Measurements from ENCODE around the gene EIF2B1.
A peak's percentile ranks its signal among the peaks of the same experiment; 100 is the strongest.

EIF2B1 gene

DNA sequence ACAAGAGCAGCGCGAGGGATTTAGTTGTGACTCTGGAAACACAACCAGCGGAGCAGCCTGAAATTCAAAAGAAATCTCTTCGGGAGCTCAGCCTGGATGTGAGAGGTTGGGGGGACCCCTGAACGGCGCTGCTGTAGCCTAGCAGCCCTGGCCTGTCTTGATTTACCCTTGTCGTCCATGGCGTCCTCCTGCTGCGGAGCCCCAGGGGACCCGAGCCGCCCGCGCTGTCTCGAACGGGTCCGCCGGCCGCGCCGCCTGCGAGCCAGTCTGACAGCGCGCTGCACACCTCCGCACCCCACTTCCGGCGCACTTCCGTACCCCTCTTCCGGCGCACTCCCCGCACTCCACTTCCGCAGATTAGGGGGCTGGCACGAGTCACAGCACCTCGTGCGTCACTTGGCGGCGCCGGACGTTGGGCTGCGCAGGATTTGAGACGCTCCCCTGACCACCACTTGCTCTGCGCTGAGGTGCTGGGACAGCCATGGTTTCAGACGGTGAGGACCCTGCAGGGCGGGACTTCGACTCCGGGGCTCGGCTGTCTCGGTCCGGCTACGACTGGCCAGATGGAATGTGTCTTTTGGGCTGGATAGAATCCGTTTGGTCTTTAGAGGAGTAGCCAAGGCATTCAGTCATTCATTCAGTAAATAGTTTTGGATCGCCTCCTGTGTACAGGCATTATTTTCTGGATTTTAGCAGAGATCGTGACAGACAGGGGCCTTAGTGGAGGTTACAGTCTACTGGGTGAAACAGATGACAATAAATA lies at the start of gene EIF2B1, which contains the start of gene GTF2H3:
Gene EIF2B1 (minus strand): TSS at position 308 of the 763 bp plus-strand sequence. CDS start 129 bp downstream, at position 179.
Gene GTF2H3 (plus strand): TSS at position 451 of the 763 bp plus-strand sequence. CDS start 31 bp downstream, at position 482.
- peak; percentile 93 to 94 for DNase-seq

DNA sequence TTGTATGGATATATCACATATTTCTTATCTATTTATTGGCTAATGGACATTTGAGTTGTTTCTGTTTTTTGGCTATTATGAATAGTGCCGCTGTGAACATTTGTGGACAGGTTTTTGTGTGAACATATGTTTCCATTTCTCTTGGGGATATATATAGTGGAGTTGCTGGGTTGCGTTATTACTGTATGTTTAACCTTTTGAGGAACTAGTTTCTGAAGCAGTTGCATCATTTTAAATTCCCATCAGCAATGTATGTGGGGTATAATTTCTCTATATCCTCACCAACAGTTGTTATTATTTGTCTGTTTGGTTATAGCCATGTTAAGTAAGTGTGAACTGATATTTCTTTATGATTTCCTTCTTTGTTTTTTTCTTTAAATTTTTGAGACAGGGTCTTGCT lies 48.1 kb upstream of the EIF2B1 start:
- peak; percentile 38 to 39 for DNase-seq

GRCh38 chr12:123678981-123679380 lies 45.5 kb upstream of the EIF2B1 start:
- DNase-seq, result no peak

- DNase-seq, result no peak
Measured at GRCh38 chr12:123676616-123677320, 43.3 kb upstream of the EIF2B1 start.

DNA sequence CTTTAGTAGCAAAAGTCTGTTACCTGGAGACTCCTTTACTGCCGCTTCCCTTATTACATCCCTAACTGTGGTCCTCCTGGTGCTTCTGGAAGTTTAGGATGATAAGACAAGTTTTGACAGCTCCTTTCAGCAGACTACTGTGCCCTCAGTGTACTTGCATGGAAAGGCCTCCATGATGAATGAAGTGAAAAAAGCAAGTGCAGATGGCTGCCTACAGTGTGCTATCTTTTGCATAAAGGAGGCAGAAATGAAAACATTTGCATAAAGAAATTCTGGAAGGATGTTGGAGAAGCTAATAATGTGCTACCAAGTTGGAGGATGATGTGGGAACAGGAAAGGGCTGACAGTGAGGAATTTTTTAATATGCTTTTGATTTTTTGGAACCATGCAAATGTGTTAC lies 42.0 kb upstream of the EIF2B1 start:
- no peak for DNase-seq

- DNase-seq, result no peak
Measured at GRCh38 chr12:123671876-123672275, 38.4 kb upstream of the EIF2B1 start.

DNA sequence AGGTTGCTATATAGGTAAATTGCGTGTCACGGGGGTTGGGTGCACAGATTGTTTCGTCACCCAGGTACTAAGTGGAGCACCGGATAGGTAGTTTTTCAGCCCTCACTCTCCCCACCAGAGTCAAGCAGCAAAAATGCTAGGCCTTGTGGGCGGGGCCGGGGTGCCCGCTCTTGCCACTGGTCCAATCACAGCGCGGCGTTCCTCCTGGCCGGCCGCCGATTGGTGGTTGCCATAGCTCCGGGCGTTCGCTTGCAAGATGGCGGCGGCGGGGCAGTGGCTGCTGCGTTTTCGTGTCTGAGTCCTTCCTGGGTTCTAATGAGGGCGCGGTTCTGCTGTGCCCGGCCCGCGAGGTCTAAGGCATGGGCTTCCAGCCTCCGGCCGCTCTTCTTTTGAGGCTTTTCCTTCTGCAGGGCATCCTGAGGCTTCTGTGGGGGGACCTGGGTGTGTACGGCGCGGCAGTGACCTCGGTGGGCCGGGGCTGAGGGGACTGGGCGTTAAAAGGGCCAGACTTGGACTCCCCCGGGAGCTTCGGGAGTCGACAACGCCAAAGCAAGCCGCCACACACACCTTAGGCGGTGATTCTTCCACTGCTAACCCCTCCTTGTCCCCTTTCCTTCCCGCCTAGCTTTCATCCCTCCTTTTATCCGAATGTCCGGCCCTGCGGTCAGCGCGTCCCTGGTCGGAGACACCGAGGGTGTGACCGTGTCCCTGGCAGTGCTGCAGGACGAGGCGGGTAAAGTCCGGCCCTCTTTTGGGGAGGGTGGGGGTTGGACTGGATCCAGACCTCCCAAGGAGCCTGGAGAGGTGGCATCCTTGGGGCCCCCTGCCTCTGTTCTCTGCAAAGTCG lies 37.6 kb upstream of the EIF2B1 start, which contains the start of gene TCTN2:
Gene TCTN2 (plus strand): TSS at position 232 of the 847 bp plus-strand sequence. CDS start 128 bp downstream, at position 360.
- peak; percentile 81 to 86 for DNase-seq

DNA sequence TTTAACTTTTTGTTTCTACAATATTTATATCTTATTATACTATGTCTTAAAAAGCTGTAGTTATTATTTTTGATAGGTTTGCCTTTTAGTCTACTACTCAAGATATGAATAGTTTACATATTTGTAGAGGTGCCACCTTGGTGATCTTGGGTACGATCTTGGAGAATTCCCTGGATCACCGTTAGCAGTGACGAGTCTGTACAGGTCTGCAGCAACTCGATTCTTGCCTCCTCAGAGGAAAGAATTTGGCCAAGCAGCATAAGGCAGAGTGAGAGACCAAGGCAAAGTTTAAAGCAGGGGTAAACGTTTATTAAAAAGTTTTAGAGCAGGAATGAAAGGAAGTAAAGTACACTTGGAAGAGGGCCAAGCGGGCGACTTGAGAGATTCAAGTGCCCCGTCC lies 34.3 kb upstream of the EIF2B1 start:
- DNase-seq, result no peak

DNA sequence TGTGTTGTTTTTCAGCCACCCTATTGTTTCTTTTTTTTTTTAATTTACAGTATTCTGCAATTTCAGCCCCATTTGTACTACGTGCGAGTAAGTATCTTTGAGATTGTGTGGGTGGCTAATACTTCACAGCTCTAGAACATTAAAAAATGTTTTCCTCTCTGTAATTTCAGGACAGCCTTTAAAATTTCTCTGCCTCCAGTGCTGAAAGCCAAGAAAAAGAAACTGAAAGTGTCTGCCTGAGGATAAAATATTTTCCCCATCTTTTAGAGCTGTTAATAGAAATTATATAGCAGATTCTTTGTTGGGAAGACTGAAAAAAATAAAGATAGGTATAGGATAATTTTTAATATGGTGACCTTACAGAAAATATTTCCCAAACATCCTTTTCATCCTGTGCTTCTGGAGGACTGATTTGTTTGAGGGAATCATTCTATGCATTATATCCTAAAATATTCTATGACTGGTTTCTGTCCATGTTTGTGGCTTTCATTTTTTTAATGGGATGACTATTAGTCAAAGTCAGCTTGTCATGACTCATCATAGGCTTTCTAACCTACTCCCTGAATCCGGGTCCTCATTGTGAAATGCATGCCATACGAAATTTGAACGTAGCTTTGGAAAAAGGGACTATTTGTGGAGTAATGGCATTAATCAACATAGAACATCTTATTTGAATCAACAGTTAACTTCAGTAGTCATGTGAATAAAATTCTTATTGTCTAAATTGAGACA lies 26.7 kb upstream of the EIF2B1 start:
- no peak for DNase-seq

GRCh38 chr12:123657211-123657610 lies 23.7 kb upstream of the EIF2B1 start:
- no peak for DNase-seq

DNA sequence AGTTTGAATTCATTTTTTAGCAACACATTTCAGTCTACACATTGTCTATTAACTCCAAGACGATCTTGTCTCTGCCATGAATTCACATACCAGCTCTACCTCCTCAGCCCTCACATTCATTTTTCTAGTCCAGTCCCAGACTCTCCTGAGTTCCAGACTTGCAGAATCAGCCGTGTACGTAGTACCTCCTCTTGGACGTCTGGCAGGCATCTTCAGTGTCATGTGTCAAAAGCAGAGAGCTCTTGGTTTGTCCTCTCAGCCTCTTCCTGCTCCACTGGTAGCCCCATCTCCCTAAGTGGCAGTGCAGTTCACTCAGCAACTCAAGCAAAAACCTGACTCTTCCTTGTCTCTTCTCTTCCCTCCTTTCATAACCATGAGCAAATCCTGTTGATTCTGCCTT lies 22.9 kb upstream of the EIF2B1 start:
- no peak for DNase-seq

GRCh38 chr12:123655420-123655819 lies 21.9 kb upstream of the EIF2B1 start:
- no peak for DNase-seq

DNA sequence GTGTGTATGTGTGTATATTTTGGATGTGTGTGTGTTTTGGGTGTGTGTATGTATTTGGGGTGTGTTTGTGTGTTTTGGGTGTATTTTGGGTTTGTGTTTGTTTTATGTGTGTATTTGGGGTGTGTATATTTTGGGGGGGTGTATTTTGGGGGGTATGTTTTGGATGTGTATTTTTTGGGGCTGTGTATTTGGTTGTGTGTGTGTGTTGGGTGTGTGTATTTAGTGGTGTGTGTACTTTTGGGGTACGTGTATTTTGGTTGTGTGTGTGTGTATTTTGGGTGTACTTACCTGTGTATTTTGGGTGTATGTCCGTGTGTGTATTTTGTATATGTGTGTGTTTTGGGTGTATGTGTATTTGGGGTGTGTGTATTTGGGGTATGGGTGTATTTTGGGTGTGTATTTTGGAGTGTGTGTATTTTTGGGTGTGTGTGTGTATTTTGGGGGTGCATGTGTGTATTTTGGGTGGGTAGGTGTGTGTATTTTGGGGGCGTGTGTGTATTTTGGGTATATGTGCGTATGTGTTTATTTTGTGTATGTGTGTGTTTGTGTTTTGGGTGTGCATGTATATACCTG lies 20.7 kb upstream of the EIF2B1 start:
- no peak for DNase-seq

- no peak for DNase-seq
Measured at GRCh38 chr12:123648401-123648800, 14.9 kb upstream of the EIF2B1 start.

- DNase-seq, result no peak
Measured at GRCh38 chr12:123645878-123646277, 12.4 kb upstream of the EIF2B1 start.

DNA sequence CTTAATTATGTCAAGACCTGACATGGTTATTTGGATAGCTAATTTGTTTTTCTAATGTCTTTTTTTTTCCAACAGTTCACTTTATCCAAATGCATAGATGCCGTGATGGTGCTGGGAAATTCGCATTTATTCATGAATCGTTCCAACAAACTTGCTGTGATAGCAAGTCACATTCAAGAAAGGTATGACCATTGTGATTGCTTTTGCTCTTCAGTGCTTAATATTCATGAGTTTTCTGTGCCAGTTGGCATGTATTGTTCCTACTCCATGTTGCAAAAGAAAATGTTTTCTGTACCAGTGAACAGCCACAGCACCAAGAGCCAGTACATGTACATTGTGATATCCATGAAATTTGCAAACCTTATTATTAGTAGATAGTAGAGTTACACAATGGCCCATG lies 11.9 kb upstream of the EIF2B1 start:
- no peak for DNase-seq

DNA sequence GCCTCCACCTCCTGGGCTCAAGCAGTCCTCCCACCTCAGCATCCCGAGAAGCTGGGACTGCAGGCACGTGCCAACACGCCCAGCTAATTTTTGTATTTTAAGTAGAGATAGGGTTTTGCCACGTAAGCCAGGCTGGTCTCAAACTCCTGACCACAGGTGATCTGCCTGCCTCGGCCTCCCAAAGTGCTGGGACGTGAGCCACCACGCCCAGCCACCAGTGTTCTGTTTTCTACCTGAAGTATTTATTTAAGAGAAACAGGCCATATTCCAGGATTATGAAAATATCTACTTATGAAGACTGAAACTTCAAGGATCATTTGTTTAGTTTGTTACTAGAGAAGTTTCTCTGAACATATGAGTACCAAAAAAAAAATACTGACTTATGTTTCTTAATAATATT lies 10.4 kb upstream of the EIF2B1 start:
- no peak for DNase-seq

- no peak for DNase-seq
Measured at GRCh38 chr12:123634142-123634561, 666 bp upstream of the EIF2B1 start.

DNA sequence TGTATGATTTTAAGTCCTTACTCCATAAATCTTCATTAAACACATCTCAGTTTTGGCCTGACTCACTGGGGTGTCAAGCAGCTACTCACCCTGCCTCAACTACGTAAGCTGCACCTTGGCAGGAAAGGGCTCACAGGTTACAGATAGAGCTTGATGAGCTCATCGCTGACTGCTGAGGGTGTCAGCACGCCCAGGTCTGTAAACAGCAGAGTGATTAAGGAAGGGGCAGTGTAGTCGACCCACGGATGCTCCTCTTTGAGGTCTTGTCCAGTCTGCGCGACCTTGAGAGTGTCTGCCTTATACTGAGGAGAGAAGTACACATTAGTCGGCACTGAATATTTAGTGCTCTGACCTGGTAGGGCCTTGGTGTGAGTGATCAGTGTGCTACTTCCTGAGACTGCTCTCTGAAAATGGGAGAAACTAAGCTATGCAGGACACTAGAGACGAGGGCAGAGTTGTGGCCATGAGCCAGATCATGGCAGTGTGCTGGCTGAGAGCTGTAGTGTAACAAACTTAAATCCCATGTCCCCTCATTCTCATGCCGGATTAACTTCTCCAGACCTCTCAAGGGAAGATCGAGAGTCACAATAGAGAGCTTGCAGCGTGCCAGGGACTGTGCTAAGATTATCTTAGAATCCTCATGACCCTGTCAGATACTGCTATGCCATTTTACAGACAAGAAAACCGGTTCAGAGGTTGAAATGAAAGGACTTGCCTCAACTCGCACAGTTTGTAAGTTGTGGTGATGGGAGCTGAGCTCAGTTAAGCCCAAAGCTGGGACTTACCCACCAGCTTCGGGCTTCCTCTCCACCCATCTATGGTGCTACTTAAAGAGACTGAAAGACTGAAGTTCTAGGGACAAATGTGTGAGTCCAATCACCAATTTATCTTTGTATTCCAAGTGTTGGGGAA lies 11.6 kb downstream of the EIF2B1 start:
- DNase-seq, result no peak

DNA sequence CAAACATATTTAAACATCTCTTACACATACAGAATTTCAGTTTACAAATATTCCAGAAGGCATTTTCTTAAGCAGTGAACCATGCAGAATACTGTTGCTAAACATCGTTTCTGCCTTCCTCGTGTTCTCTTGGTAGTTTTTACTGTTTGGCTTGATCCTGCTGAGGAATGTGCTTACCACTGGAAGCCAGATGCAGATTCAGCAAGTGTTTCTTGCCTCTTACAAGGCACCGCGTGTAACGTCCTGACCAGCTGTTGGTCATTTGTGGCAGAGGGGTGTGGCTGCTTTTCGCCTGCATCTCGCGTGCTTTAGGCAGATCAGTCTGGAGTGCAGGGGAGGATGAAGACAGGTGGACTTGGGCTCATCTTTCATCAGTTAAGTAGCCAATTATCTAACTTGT lies 12.4 kb downstream of the EIF2B1 start:
- DNase-seq, result no peak

DNA sequence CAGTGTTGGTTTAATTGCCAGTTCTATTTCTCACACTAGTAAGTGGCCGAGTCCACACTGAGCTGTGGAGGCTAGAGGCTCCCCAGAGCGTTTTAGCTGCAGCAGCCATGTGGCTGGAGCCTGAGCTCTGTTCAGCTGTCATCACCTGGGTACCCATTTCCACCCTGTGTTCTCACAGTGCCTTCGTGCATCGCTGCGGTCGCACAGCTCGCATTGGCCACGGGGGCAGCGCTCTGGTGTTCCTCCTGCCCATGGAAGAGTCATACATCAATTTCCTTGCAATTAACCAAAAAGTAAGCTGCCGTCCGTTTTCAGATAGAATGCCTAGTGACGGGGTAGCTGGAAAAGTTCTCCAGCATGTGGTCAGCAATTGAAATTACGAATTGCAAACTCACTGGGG lies 15.9 kb downstream of the EIF2B1 start:
- no peak for DNase-seq
